ENCODE results near the gene GZMM. TPM values are rescaled to one million over a fixed set of nuclear protein-coding genes. Genes with fewer than 3 reads are reported as not detected.

The GZMM gene
- total RNA-seq (2021; ENCODE audit: unreplicated experiment), result 0.59 TPM
- 0.53 and 0.67 TPM in 2 replicates for polyA plus RNA-seq (2012)
- Bru-seq, nascent RNA, result percentile 27 among the genes with signal in this experiment
- BruChase-seq, experiment 1, labeled RNA remaining after a 6-hour chase, result percentile 69 among the genes with signal in this experiment
- percentile 46 among the genes with signal in this experiment for BruChase-seq, experiment 2, labeled RNA remaining after a 2-hour chase
- long read RNA-seq, result 0 reads

DNA sequence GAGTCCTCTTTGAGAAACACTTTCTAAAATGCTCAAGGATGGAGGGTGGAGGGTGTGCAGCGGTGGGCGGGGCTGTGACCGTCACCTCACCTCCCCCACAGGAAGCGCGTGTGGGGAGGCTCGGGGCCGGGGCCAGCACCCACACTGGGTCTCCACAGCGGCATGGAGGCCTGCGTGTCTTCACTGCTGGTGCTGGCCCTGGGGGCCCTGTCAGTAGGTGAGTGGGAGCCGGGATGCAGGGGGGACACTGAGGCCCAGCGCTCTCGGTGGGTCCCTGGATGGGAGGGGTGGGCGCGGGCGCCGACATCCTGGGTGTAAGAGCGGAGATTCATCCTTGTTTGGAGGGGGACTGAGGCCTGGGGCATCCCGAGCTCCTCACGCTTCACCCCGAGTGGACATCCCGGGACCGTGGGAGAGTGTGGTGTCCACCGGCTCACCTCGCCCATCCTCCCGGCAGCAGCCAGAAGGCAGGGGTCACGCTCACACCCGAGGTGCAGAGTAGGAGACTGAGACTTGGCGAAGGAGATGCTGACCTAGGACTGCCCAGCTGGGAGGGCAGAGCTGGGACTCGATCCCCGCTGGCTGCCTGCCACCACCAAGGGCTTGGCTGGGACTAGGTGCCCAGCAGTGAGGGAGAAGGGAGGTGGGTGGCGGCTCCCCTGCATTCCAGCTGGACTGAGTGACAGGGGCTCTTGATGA is at the start of gene GZMM:
Gene GZMM (plus strand): TSS at position 144 of the 699 bp plus-strand sequence. CDS start 19 bp downstream, at position 163.
- Histone ChIP-seq H3K9ac (ENCODE audit: low read length) (no peak within 1 kb of the TSS), H3K79me2 (ENCODE audit: insufficient read depth, low read length) (no peaks in the 10 kb centered on the region), H3K4me2 (ENCODE audit: low read length) (no peak within 1 kb of the TSS), H3K36me3 (ENCODE audit: control insufficient read depth in 1 of 2, insufficient read depth in 2 of 2, low read length in 2 of 2) (peaks cover 4 to 5% of the 10 kb centered on the region in 2 experiments; a peak in 2 of 4 replicates), H3K4me3 (replicated peaks in 1 of 2; ENCODE audit: low read depth in 1 of 2, low read length in 2 of 2) (no peak within 1 kb of the TSS), H4K20me1 (ENCODE audit: insufficient read depth) (no peaks in the 10 kb centered on the region), H3K4me1 (ENCODE audit: control insufficient read depth in 1 of 2, insufficient read depth in 2 of 2, low read length in 2 of 2) (peaks cover 0 to 10% of the 10 kb centered on the region in 2 experiments; a peak in 1 of 4 replicates), H3K27ac (ENCODE audit: low read depth, low read length) (no peak within 1 kb of the TSS), H3K27me3 (ENCODE audit: insufficient read depth, low read length) (no peaks in the 10 kb centered on the region), H3K9me3 (ENCODE audit: control insufficient read depth in 1 of 2, insufficient read depth in 1 of 2, low read depth in 1 of 2, low read length in 2 of 2) (no peaks in the 10 kb centered on the region), H3K9me2 (ENCODE audit: insufficient read depth) (no peaks in the 10 kb centered on the region), H2AFZ (ENCODE audit: low read depth, low read length, poor library complexity, severe bottlenecking) (no peak within 1 kb of the TSS)
- intact Hi-C loops (cut with micrococcal nuclease), result no loop called here
- DNase-seq (ENCODE audit: low read depth, low spot score), result no peak
- ChIA-PET CTCF (no interaction called here), POLR2A (no interaction called here), RAD21 (ENCODE audit: low non-redundant PET in 1 of 2, low total read pairs in 2 of 2, uncharacterized antibody in 2 of 2, unreplicated experiment in 2 of 2) (no interaction called here)
- peak; percentile 23 for ATAC-seq
- TF ChIP-seq ZBTB33 (IDR thresholded peaks at IDR 0.05; ENCODE audit: extremely low read depth, insufficient replicate concordance, low read length) (no peak), RAD21 (IDR thresholded peaks at IDR 0.05; ENCODE audit: low read depth) (no peak), JUND (IDR thresholded peaks at IDR 0.05) (no peak), CTCF (IDR thresholded peaks at IDR 0.05 in 2 of 3, conservative IDR thresholded peaks at IDR 0.05 in 1 of 3; ENCODE audit: borderline replicate concordance in 1 of 3, insufficient read depth in 1 of 3, low read depth in 2 of 3, low read length in 2 of 3) (no peak), FOSL1 (IDR thresholded peaks at IDR 0.05; ENCODE audit: low read depth) (no peak), ZNF274 (IDR thresholded peaks at IDR 0.05; ENCODE audit: low read depth, low read length) (no peak), CBX3 (IDR thresholded peaks at IDR 0.05; ENCODE audit: low read depth) (no peak), ZFX (IDR thresholded peaks at IDR 0.05) (no peak), ELF1 (IDR thresholded peaks at IDR 0.05; ENCODE audit: borderline replicate concordance, low read depth) (no peak), SIN3A (IDR thresholded peaks at IDR 0.05; ENCODE audit: low read depth) (no peak), EZH2phosphoT487 (IDR thresholded peaks at IDR 0.05; ENCODE audit: borderline replicate concordance) (no peak), REST (IDR thresholded peaks at IDR 0.05; ENCODE audit: low read depth) (no peak), POLR2A (IDR thresholded peaks at IDR 0.05; ENCODE audit: borderline replicate concordance, extremely low read depth, insufficient read depth, insufficient read length) (no peak), SRF (IDR thresholded peaks at IDR 0.05; ENCODE audit: low read depth) (no peak), YY1 (IDR thresholded peaks at IDR 0.05; ENCODE audit: extremely low read depth, insufficient replicate concordance, low read depth, low read length) (no peak), TCF7L2 (IDR thresholded peaks at IDR 0.05; ENCODE audit: borderline replicate concordance, extremely low read depth, insufficient read depth, insufficient read length) (no peak), EGR1 (IDR thresholded peaks at IDR 0.05; ENCODE audit: low read depth) (no peak), ATF3 (IDR thresholded peaks at IDR 0.05) (no peak)
- no TSS peak for BruUV-seq (replicated peaks)

Measured in HCT116 (cell line).